A673 (cell line): ENCODE results near the gene LRTM2. TPM values are rescaled to one million over a fixed set of nuclear protein-coding genes. Genes with fewer than 3 reads are reported as not detected.

Experiments used
- BruUV-seq: library from RNA; stranded (reverse); fragments of 400-500 nt; replicated peaks from 2 replicates; lab custom pipeline; 2021; lab: Mats Ljungman, UMichigan
- CTCF ChIA-PET: fragments of 300-600 bp; sonication (Branson Sonifier 250); formaldehyde crosslinking; loops from one replicate; lab custom pipeline; 2022; ENCODE audit warnings: antibody characterized with exemption; lab: Charles Lee
- POLR2A ChIA-PET: fragments of 300-600 bp; sonication (Branson Sonifier 250); formaldehyde crosslinking; loops from one replicate; lab custom pipeline; 2022; ENCODE audit warnings: antibody characterized with exemption; ENCODE audit not compliant: low non-redundant PET; lab: Charles Lee
- DNase-seq: peaks from one replicate; pipeline ENCODE4 v3.0.0-alpha.2; 2015; ENCODE audit warnings: low spot score
- H3K27ac ChIP-seq: fragments of 200-600 bp; sonication (generic); 2 replicates; pipeline ENCODE4 v1.5.1; 2016; ENCODE audit warnings: mixed run types, low read depth, mild to moderate bottlenecking, mixed read lengths, antibody characterized with exemption, low read length; ENCODE audit not compliant: poor library complexity, severe bottlenecking
- H3K27me3 ChIP-seq: fragments of 200-600 bp; sonication (generic); replicated peaks from 2 replicates; pipeline ENCODE4 v1.6.1; 2017; ENCODE audit warnings: mixed run types, low read depth, mild to moderate bottlenecking, mixed read lengths, antibody characterized with exemption, low read length; ENCODE audit not compliant: insufficient read depth, poor library complexity
- H3K36me3 ChIP-seq: fragments of 200-600 bp; sonication (generic); 2 replicates; pipeline ENCODE4 v1.6.1; 2016; ENCODE audit warnings: mixed run types, mild to moderate bottlenecking, mixed read lengths, antibody characterized with exemption, low read length; ENCODE audit not compliant: insufficient read depth, poor library complexity, severe bottlenecking
- H3K4me1 ChIP-seq: fragments of 200-600 bp; sonication (generic); 2 replicates; pipeline ENCODE4 v1.6.1; 2017; ENCODE audit warnings: mixed run types, mild to moderate bottlenecking, mixed read lengths, antibody characterized with exemption, low read length; ENCODE audit not compliant: insufficient read depth, poor library complexity, severe bottlenecking
- H3K4me3 ChIP-seq: fragments of 200-600 bp; sonication (generic); 2 replicates; pipeline ENCODE4 v1.5.1; 2016; ENCODE audit warnings: low read depth, mixed run types, mild to moderate bottlenecking, mixed read lengths, low read length; ENCODE audit not compliant: poor library complexity, severe bottlenecking
- H3K9me3 ChIP-seq: fragments of 200-600 bp; sonication (generic); 2 replicates; pipeline ENCODE4 v1.6.1; 2016; ENCODE audit warnings: mixed run types, low read depth, mild to moderate bottlenecking, mixed read lengths, antibody characterized with exemption, low read length; ENCODE audit not compliant: poor library complexity, severe bottlenecking
- EZH2 ChIP-seq: fragments of 200-600 bp; sonication (generic); IDR thresholded peaks from 2 replicates; pipeline ENCODE4 v1.6.1; 2017; ENCODE audit warnings: borderline replicate concordance, low read depth, mild to moderate bottlenecking, mixed read lengths, antibody characterized with exemption, low read length; ENCODE audit not compliant: poor library complexity, severe bottlenecking
- intact Hi-C: fragments of 100-400 bp; cut with micrococcal nuclease; formaldehyde crosslinking; loops from one replicate; pipeline ENCODE4 v1.10.0; 2022; ENCODE audit not compliant: unreplicated experiment
- total RNA-seq: library from RNA; stranded (reverse); gene quantifications from 2 replicates; pipeline ENCODE4 v1.2.3, GENCODE V29; 2021
- TF ChIP-seq, protein P1 (sequence below): fragments of 300-800, 200-600 bp; sonication (generic); conservative IDR thresholded peaks from 2 replicates; pipeline ENCODE4 v1.5.1; 2017; ENCODE audit warnings: low read depth, mild to moderate bottlenecking, antibody characterized with exemption, low read length, moderate library complexity, mixed read lengths

The LRTM2 gene
- total RNA-seq, 1 experiment from 2014 or later = not detected

DNA sequence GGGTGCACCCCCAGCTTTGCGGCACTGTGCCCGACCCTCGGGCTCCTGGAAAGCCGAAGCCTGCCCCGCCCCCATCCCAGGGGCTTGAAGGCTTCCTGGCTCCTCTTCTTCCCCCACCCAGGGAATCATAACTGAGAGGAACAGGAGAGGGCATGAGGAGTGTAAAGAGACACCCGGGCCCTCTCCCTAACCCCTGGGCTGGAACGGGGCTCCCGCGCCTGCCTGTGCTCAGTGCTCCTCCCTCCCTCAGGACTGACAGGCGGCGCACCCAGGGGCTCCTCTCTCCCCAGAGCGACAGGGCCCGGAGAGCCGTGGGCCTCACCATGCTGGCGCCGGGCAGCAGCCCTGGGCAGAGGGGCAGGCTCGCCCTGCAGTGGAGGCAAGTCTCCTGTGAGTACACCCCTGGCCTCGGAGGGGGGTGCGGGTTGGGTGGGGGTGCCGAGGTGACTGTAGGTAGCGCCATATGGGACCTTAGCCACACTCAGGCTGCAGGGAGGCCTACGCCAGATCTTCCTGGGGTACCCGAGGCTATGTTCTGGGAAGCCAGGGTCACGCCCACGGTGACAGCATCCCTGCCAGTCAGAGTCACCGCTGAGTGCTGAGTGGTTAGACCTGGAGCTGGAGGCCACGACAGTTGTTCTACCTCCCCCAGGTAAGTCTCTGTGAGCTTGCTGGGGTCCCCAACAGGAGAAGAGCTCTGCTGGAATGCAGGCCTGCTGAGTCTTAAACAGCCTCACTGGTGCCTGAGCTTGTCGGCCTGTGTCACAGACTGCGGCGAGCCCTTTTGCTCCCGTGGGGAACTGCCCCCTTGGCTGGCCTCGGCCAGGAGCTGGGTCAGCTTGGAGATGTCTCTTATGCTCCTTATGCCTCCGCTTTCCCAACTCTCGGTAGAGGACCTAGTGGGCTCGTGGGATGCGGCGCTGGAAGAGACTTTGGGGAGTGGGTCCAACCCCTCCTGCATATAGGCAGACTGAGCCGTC, 7.8 kb downstream of the LRTM2 start:
- no peaks in the 10 kb centered on the region for H3K9me3 ChIP-seq
- ChIA-PET POLR2A (no interaction called here), CTCF (no interaction called here)
- no peaks in the 10 kb centered on the region for H3K4me1 ChIP-seq
- H3K27ac ChIP-seq = no peak overlapping the region
- intact Hi-C loops = no loop called here
- H3K4me3 ChIP-seq = no peak overlapping the region
- DNase-seq = no peak
- TF ChIP-seq, protein P1, sequence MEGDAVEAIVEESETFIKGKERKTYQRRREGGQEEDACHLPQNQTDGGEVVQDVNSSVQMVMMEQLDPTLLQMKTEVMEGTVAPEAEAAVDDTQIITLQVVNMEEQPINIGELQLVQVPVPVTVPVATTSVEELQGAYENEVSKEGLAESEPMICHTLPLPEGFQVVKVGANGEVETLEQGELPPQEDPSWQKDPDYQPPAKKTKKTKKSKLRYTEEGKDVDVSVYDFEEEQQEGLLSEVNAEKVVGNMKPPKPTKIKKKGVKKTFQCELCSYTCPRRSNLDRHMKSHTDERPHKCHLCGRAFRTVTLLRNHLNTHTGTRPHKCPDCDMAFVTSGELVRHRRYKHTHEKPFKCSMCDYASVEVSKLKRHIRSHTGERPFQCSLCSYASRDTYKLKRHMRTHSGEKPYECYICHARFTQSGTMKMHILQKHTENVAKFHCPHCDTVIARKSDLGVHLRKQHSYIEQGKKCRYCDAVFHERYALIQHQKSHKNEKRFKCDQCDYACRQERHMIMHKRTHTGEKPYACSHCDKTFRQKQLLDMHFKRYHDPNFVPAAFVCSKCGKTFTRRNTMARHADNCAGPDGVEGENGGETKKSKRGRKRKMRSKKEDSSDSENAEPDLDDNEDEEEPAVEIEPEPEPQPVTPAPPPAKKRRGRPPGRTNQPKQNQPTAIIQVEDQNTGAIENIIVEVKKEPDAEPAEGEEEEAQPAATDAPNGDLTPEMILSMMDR = no peak
- no peak for TF ChIP-seq EZH2
- no TSS peak for BruUV-seq
- H3K27me3 ChIP-seq = no peaks in the 10 kb centered on the region
- H3K36me3 ChIP-seq = no peaks in the 10 kb centered on the region

DNA sequence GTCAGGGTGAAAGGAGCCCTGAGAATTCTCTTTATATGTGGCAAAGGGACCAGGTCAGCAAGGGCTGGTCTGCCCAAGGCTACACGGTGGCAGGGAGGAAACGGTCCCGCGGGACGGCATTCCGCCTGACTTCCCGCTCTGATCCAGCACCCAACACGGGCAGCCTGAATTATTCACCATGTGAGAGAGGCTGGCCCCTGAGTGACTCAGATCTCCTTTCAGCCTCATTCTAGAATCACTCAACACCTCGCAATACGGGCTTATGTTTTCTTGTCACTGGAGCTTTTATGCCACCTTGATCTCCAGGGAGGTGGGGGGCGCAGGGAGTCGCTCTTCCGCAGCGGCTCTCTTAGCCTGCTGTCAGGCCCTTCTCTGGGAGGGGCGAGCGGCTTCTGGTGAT, 8.5 kb downstream of the LRTM2 start:
- ChIA-PET POLR2A (no interaction called here), CTCF (no interaction called here)
- Histone ChIP-seq H3K27me3 (no peaks in the 10 kb centered on the region), H3K4me1 (no peaks in the 10 kb centered on the region), H3K4me3 (no peak overlapping the region), H3K36me3 (no peaks in the 10 kb centered on the region), H3K27ac (no peak overlapping the region), H3K9me3 (no peaks in the 10 kb centered on the region)
- BruUV-seq = no TSS peak
- intact Hi-C loops = no loop called here
- DNase-seq = no peak
- TF ChIP-seq, protein P1 = no peak
- no peak for TF ChIP-seq EZH2

DNA sequence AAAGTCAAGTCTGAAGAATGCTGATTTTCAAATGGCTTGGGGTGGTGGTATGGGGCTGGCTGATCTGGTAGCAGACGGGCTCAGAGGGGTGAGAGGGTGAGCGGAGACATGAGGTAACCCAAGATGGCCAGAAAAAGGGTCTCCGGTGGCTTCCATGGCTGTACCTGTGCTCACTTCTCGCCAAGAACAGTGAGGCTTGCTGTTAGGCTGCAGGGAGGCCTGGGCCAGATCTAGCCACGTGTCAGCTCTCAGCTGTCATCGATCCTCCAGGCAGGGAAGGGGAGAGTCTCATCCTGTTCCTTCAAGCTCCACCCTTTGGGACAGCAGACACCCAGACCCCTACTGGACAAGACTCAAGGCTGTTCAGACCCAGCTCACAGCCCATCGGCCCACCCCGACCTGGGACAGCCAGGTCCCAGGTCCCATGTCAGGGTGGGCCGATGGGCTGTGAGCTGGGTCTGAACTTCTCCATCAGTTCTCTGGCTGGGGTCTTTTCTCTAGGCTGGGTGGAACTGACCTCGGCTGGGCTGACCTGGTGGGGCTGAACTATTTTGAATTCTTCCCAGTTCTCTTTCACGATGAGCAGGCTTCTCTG, 9.0 kb downstream of the LRTM2 start:
- ChIA-PET POLR2A (no interaction called here), CTCF (no interaction called here)
- no peaks in the 10 kb centered on the region for H3K36me3 ChIP-seq
- BruUV-seq = no TSS peak
- intact Hi-C loops = no loop called here
- no peak for DNase-seq
- H3K27me3 ChIP-seq = no peaks in the 10 kb centered on the region
- H3K4me1 ChIP-seq = no peaks in the 10 kb centered on the region
- no peak overlapping the region for H3K27ac ChIP-seq
- H3K9me3 ChIP-seq = no peaks in the 10 kb centered on the region
- no peak overlapping the region for H3K4me3 ChIP-seq
- TF ChIP-seq, protein P1 = no peak
- TF ChIP-seq EZH2 = no peak
